SK-N-SH (cell line): ENCODE measurements around the gene PLAC1. TPM values are rescaled to one million over a fixed set of nuclear protein-coding genes. Genes with fewer than 3 reads are reported as not detected.
A peak's percentile ranks its signal among the peaks of the same experiment; 100 is the strongest.

ENCODE experiments used
- CTCF ChIA-PET: fragments of 300-600, 350-600 bp; formaldehyde crosslinking; extraction: SDS; loops from one replicate; lab custom pipeline; 2021; lab: Yijun Ruan, JAX
- POLR2A ChIA-PET: fragments of 350-600 bp; sonication (Branson Sonifier 250); formaldehyde crosslinking; extraction: SDS; loops from one replicate; lab custom pipeline; 2020; ENCODE audit warnings: antibody characterized with exemption, inconsistent platforms; lab: Yijun Ruan, JAX
- DNase-seq: peaks from one replicate; pipeline ENCODE4 v3.0.0; 2012
- H2AFZ ChIP-seq: fragments of 200-600 bp; sonication (generic); 2 replicates; pipeline ENCODE4 v1.8.1; 2016; ENCODE audit warnings: antibody characterized with exemption, mild to moderate bottlenecking, low read depth
- H3F3A ChIP-seq: fragments of 200-600 bp; sonication (generic); replicated peaks from 2 replicates; pipeline ENCODE3; 2016; ENCODE audit warnings: antibody characterized with exemption, mild to moderate bottlenecking; ENCODE audit not compliant: insufficient read depth
- H3K27ac ChIP-seq, 2 experiments: fragments of 200-500 bp in 1 of 2; fragments of 200-600 bp in 1 of 2; sonication (Bioruptor generic) in 1 of 2; sonication (generic), shearing (Covaris generic) in 1 of 2; 2 replicates each; pipeline versions ENCODE4 v1.5.1 to v1.6.1; 2014 to 2016; ENCODE audit warnings: low read depth in 2 of 2, inconsistent platforms in 1 of 2, low read length in 1 of 2, mild to moderate bottlenecking in 1 of 2, mixed read lengths in 1 of 2
- H3K27me3 ChIP-seq: fragments of 200-600 bp; sonication (generic), shearing (Covaris generic); 2 replicates; pipeline ENCODE4 v1.6.1; 2016; ENCODE audit warnings: mixed run types; ENCODE audit not compliant: insufficient read depth
- H3K36me3 ChIP-seq, 2 experiments: fragments of 200-500 bp in 1 of 2; fragments of 200-600 bp in 1 of 2; sonication (Bioruptor generic) in 1 of 2; sonication (generic) in 1 of 2; replicated peaks in 1 of 2; 2 replicates each; pipeline versions ENCODE3 to v1.5.1; 2014 to 2016; ENCODE audit warnings: low read length in 1 of 2, mild to moderate bottlenecking in 1 of 2; ENCODE audit not compliant: insufficient read depth in 2 of 2, control insufficient read depth in 1 of 2
- H3K4me1 ChIP-seq, 2 experiments: fragments of 200-500 bp in 1 of 2; fragments of 200-600 bp in 1 of 2; sonication (Bioruptor generic) in 1 of 2; sonication (generic), shearing (Covaris generic) in 1 of 2; 2 replicates each; pipeline versions ENCODE4 v1.5.1 to v1.6.1; 2014 to 2016; ENCODE audit warnings: low read depth in 1 of 2, low read length in 1 of 2, mixed run types in 1 of 2; ENCODE audit not compliant: insufficient read depth in 2 of 2, control insufficient read depth in 1 of 2
- H3K4me2 ChIP-seq: fragments of 200-600 bp; sonication (generic), shearing (Covaris generic); 2 replicates; pipeline ENCODE4 v1.6.1; 2017; ENCODE audit warnings: mixed run types
- H3K4me3 ChIP-seq, 2 experiments: fragments of 200-500 bp in 1 of 2; fragments of 200-600 bp in 1 of 2; sonication (Bioruptor generic) in 1 of 2; sonication (generic), shearing (Covaris generic) in 1 of 2; 2 replicates each; pipeline versions ENCODE4 v1.5.1 to v1.8.1; 2014 to 2016; ENCODE audit warnings: low read depth in 2 of 2, inconsistent platforms in 1 of 2, low read length in 1 of 2, mild to moderate bottlenecking in 1 of 2, mixed read lengths in 1 of 2, moderate library complexity in 1 of 2
- H3K79me2 ChIP-seq: fragments of 200-600 bp; sonication (generic); 2 replicates; pipeline ENCODE4 v1.8.1; 2017; ENCODE audit warnings: mild to moderate bottlenecking; ENCODE audit not compliant: insufficient read depth
- H3K9ac ChIP-seq: fragments of 200-600 bp; sonication (generic); 2 replicates; pipeline ENCODE4 v1.6.1; 2017; ENCODE audit warnings: mixed run types
- H3K9me2 ChIP-seq: fragments of 200-600 bp; sonication (generic); 2 replicates; pipeline ENCODE4 v1.6.1; 2017; ENCODE audit warnings: mixed run types
- H3K9me3 ChIP-seq: fragments of 200-600 bp; sonication (generic); 2 replicates; pipeline ENCODE4 v1.6.1; 2017; ENCODE audit warnings: mixed run types, mild to moderate bottlenecking, moderate library complexity
- H4K20me1 ChIP-seq: fragments of 200-600 bp; sonication (generic); 2 replicates; pipeline ENCODE4 v1.6.1; 2017; ENCODE audit warnings: mild to moderate bottlenecking, mixed run types; ENCODE audit not compliant: insufficient read depth
- CHD2 ChIP-seq: fragments of 150-350 bp; IDR thresholded peaks from 2 replicates; pipeline ENCODE4 v1.6.1; 2018; ENCODE audit warnings: low read length; ENCODE audit not compliant: partially characterized antibody
- ELF1 ChIP-seq: IDR thresholded peaks from 2 replicates; pipeline ENCODE4 v1.4.0; 2012
- EP300 ChIP-seq, 2 experiments: IDR thresholded peaks; 2 replicates each; pipeline versions ENCODE4 v1.4.0 to v1.6.1; 2012; ENCODE audit warnings: borderline replicate concordance in 1 of 2, low read depth in 1 of 2, low read length in 1 of 2
- EZH2phosphoT487 ChIP-seq: fragments of 200-600 bp; sonication (generic); IDR thresholded peaks from 2 replicates; pipeline ENCODE4 v1.6.1; 2017; ENCODE audit warnings: low read depth, mixed run types, mild to moderate bottlenecking, antibody characterized with exemption, moderate library complexity, borderline replicate concordance
- FOXJ3 ChIP-seq: sonication (generic); formaldehyde crosslinking; IDR thresholded peaks from 2 replicates; pipeline ENCODE4 v1.5.1; 2020; ENCODE audit warnings: mild to moderate bottlenecking, missing genetic modification reagents
- FOXM1 ChIP-seq: IDR thresholded peaks from 2 replicates; pipeline ENCODE4 v1.4.0; 2012; ENCODE audit warnings: low read depth, mild to moderate bottlenecking
- GABPA ChIP-seq: IDR thresholded peaks from 2 replicates; pipeline ENCODE4 v1.4.0; 2012; ENCODE audit warnings: low read depth, mild to moderate bottlenecking
- JUND ChIP-seq: IDR thresholded peaks from 2 replicates; pipeline ENCODE4 v1.4.0; 2012
- MXI1 ChIP-seq: IDR thresholded peaks from 2 replicates; pipeline ENCODE4 v1.6.1; 2012; ENCODE audit warnings: mild to moderate bottlenecking, low read depth, low read length, improper control_type of control experiment
- POLR2AphosphoS5 ChIP-seq: IDR thresholded peaks from 2 replicates; pipeline ENCODE4 v1.6.1; 2012; ENCODE audit warnings: low read depth, low read length
- RAD21 ChIP-seq: IDR thresholded peaks from 2 replicates; pipeline ENCODE4 v1.6.1; 2012; ENCODE audit warnings: mild to moderate bottlenecking, low read length
- RCOR1 ChIP-seq: fragments of 150-350 bp; IDR thresholded peaks from 2 replicates; pipeline ENCODE4 v1.6.1; 2017; ENCODE audit warnings: antibody characterized with exemption, low read length
- RXRA ChIP-seq: IDR thresholded peaks from 2 replicates; pipeline ENCODE4 v1.4.0; 2012; ENCODE audit warnings: low read depth, mild to moderate bottlenecking, borderline replicate concordance
- SIN3A ChIP-seq: IDR thresholded peaks from 2 replicates; pipeline ENCODE4 v1.6.1; 2012; ENCODE audit warnings: low read depth, mild to moderate bottlenecking, low read length, moderate library complexity, borderline replicate concordance
- SMC3 ChIP-seq: IDR thresholded peaks from 2 replicates; pipeline ENCODE4 v1.6.1; 2012; ENCODE audit warnings: low read depth, low read length, improper control_type of control experiment
- TAF1 ChIP-seq: IDR thresholded peaks from 2 replicates; pipeline ENCODE4 v1.6.1; 2012; ENCODE audit warnings: low read depth, mild to moderate bottlenecking, low read length, moderate library complexity, borderline replicate concordance
- TEAD4 ChIP-seq: IDR thresholded peaks from 2 replicates; pipeline ENCODE4 v1.4.0; 2012; ENCODE audit warnings: mild to moderate bottlenecking, borderline replicate concordance; ENCODE audit not compliant: insufficient read depth
- YY1 ChIP-seq: IDR thresholded peaks from 2 replicates; pipeline ENCODE4 v1.4.0; 2012; ENCODE audit warnings: low read depth, mild to moderate bottlenecking
- WGBS: methylation state at CpG from one replicate; pipeline ENCODE4 v1.1.6; 2017; ENCODE audit warnings: low lambda C conversion rate; 5-methylcytosine and 5-hydroxymethylcytosine counted together
- polyA plus RNA-seq, 3 experiments: library from polyadenylated mRNA; depleted of rRNA; stranded (reverse); fragments of >200 nt; gene quantifications; 2 replicates each; pipeline ENCODE4 v1.2.3, GENCODE V29; 2012
- TF ChIP-seq, protein P1 (sequence below): IDR thresholded peaks from 2 replicates; pipeline ENCODE4 v1.6.1; 2012; ENCODE audit warnings: mild to moderate bottlenecking, low read depth, low read length, moderate library complexity
- TF ChIP-seq, protein P2 (sequence below): IDR thresholded peaks from 2 replicates; pipeline ENCODE4; 2012
- TF ChIP-seq, protein P3 (sequence below): IDR thresholded peaks from 2 replicates; pipeline ENCODE4 v1.4.0; 2012; ENCODE audit warnings: low read depth, borderline replicate concordance
- TF ChIP-seq, protein P4 (sequence below): fragments of 150-350 bp; IDR thresholded peaks from 2 replicates; pipeline ENCODE4 v1.6.1; 2017; ENCODE audit warnings: antibody characterized with exemption, low read length, low read depth, borderline replicate concordance
- TF ChIP-seq, protein P5 (sequence below): IDR thresholded peaks from 2 replicates; pipeline ENCODE4 v1.4.0; 2012; ENCODE audit warnings: low read depth, borderline replicate concordance
- TF ChIP-seq, protein P6 (sequence below): fragments of 150-350 bp; IDR thresholded peaks from 2 replicates; pipeline ENCODE4 v1.6.1; 2016; ENCODE audit warnings: mild to moderate bottlenecking, low read depth, low read length

PLAC1 gene
- polyA plus RNA-seq, 1 of the 3 experiments (the other 2 are of a cell fraction): 50.9 TPM

DNA sequence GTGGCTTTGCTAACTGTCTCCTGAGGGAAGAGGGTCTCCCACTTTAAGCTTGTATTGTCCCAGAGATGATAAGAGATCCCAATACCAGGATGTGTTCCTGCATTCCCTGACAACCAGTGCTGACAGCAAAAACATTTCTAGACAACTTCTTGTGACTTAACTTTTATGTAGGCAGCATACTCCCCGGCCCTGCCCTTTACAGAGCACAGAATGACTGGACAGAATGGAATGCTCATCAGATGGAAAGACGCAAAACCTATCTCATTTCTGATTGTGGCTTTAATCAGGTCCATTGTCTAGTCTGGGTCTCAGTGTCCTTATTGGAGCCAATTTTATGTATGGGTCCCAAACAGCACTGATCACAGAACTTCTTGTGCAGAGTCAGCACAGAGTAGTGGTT, 18.2 kb upstream of the PLAC1 start:
- no peak for DNase-seq
- Histone ChIP-seq H3K4me1 (peaks cover 6 to 11% of the 10 kb centered on the region in 2 experiments; a peak in 3 of 4 replicates), H3F3A (peaks cover 5% of the 10 kb centered on the region), H3K27ac (peak overlapping the region; percentile 68 to 79; a peak in 3 of 4 replicates), H2AFZ (peak overlapping the region; percentile 71; the same call in 1 of the 2 replicates), H3K27me3 (no peaks in the 10 kb centered on the region), H3K4me2 (peak overlapping the region; percentile 47; the same call in 1 of the 2 replicates), H3K36me3 (no peaks in the 10 kb centered on the region), H3K4me3 (no peak overlapping the region), H3K9me3 (no peaks in the 10 kb centered on the region), H3K9ac (peak overlapping the region; percentile 37; the same call in 1 of the 2 replicates), H3K79me2 (no peaks in the 10 kb centered on the region), H3K9me2 (no peaks in the 10 kb centered on the region), H4K20me1 (no peaks in the 10 kb centered on the region)
- CTCF ChIA-PET: no interaction called here
- POLR2A ChIA-PET: no interaction called here
- 0% methylated on average over 2 of the region's 2 CpGs for WGBS
- TF ChIP-seq CHD2 (no peak), RAD21 (no peak), RXRA (no peak), RCOR1 (no peak), TAF1 (no peak), SMC3 (no peak), ELF1 (no peak), GABPA (no peak), MXI1 (no peak), FOXM1 (no peak), FOXJ3 (CRISPR knock-in tag) (no peak), TEAD4 (peak; percentile 47; the same call in 1 of the 2 replicates), SIN3A (peak; percentile 43; the same call in 1 of the 2 replicates), EZH2phosphoT487 (no peak), JUND (peak; percentile 88), EP300 (IDR thresholded peaks at IDR 0.05; ENCODE audit: borderline replicate concordance in 1 of 2, low read depth in 1 of 2, low read length in 1 of 2) (peak in 1 of 2 experiments; percentile 55; a peak in 1 of 4 replicates), POLR2AphosphoS5 (no peak; the same call in 1 of the 2 replicates), YY1 (no peak)
- TF ChIP-seq, protein P1, sequence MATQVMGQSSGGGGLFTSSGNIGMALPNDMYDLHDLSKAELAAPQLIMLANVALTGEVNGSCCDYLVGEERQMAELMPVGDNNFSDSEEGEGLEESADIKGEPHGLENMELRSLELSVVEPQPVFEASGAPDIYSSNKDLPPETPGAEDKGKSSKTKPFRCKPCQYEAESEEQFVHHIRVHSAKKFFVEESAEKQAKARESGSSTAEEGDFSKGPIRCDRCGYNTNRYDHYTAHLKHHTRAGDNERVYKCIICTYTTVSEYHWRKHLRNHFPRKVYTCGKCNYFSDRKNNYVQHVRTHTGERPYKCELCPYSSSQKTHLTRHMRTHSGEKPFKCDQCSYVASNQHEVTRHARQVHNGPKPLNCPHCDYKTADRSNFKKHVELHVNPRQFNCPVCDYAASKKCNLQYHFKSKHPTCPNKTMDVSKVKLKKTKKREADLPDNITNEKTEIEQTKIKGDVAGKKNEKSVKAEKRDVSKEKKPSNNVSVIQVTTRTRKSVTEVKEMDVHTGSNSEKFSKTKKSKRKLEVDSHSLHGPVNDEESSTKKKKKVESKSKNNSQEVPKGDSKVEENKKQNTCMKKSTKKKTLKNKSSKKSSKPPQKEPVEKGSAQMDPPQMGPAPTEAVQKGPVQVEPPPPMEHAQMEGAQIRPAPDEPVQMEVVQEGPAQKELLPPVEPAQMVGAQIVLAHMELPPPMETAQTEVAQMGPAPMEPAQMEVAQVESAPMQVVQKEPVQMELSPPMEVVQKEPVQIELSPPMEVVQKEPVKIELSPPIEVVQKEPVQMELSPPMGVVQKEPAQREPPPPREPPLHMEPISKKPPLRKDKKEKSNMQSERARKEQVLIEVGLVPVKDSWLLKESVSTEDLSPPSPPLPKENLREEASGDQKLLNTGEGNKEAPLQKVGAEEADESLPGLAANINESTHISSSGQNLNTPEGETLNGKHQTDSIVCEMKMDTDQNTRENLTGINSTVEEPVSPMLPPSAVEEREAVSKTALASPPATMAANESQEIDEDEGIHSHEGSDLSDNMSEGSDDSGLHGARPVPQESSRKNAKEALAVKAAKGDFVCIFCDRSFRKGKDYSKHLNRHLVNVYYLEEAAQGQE: no peak
- TF ChIP-seq, protein P2, sequence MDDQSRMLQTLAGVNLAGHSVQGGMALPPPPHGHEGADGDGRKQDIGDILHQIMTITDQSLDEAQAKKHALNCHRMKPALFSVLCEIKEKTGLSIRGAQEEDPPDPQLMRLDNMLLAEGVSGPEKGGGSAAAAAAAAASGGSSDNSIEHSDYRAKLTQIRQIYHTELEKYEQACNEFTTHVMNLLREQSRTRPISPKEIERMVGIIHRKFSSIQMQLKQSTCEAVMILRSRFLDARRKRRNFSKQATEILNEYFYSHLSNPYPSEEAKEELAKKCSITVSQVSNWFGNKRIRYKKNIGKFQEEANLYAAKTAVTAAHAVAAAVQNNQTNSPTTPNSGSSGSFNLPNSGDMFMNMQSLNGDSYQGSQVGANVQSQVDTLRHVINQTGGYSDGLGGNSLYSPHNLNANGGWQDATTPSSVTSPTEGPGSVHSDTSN: peak; percentile 50
- TF ChIP-seq, protein P3, sequence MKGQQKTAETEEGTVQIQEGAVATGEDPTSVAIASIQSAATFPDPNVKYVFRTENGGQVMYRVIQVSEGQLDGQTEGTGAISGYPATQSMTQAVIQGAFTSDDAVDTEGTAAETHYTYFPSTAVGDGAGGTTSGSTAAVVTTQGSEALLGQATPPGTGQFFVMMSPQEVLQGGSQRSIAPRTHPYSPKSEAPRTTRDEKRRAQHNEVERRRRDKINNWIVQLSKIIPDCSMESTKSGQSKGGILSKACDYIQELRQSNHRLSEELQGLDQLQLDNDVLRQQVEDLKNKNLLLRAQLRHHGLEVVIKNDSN: no peak
- TF ChIP-seq, protein P4, sequence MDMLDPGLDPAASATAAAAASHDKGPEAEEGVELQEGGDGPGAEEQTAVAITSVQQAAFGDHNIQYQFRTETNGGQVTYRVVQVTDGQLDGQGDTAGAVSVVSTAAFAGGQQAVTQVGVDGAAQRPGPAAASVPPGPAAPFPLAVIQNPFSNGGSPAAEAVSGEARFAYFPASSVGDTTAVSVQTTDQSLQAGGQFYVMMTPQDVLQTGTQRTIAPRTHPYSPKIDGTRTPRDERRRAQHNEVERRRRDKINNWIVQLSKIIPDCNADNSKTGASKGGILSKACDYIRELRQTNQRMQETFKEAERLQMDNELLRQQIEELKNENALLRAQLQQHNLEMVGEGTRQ: no peak
- TF ChIP-seq, protein P5, sequence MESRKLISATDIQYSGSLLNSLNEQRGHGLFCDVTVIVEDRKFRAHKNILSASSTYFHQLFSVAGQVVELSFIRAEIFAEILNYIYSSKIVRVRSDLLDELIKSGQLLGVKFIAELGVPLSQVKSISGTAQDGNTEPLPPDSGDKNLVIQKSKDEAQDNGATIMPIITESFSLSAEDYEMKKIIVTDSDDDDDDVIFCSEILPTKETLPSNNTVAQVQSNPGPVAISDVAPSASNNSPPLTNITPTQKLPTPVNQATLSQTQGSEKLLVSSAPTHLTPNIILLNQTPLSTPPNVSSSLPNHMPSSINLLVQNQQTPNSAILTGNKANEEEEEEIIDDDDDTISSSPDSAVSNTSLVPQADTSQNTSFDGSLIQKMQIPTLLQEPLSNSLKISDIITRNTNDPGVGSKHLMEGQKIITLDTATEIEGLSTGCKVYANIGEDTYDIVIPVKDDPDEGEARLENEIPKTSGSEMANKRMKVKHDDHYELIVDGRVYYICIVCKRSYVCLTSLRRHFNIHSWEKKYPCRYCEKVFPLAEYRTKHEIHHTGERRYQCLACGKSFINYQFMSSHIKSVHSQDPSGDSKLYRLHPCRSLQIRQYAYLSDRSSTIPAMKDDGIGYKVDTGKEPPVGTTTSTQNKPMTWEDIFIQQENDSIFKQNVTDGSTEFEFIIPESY: no peak
- TF ChIP-seq, protein P6, sequence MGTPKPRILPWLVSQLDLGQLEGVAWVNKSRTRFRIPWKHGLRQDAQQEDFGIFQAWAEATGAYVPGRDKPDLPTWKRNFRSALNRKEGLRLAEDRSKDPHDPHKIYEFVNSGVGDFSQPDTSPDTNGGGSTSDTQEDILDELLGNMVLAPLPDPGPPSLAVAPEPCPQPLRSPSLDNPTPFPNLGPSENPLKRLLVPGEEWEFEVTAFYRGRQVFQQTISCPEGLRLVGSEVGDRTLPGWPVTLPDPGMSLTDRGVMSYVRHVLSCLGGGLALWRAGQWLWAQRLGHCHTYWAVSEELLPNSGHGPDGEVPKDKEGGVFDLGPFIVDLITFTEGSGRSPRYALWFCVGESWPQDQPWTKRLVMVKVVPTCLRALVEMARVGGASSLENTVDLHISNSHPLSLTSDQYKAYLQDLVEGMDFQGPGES: no peak
